ENCODE data around the gene TADA2B.
"Not testable (repeated sequence)": the region's sequence is repeated elsewhere in the genome, so short reads cannot be mapped to it uniquely, and the experiment has no call there.

DNA sequence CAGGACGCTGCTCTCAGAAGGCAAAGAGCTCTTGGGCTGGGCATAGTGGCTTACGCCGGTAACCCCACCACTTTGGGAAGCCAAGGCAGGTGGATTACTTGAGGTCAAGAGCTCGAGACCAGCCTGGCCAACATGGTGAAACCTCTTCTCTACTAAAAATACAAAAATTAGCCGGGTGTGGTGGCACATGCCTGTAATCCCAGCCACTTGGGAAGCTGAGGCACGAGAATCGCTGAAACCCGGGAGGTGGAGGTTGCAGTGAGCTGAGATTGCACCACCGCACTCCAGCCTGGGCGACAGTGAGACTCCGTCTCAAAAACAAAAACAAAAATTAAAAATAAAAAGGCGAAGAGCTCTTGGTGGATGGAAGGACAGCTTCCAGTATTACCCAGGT is 59.3 kb downstream of the TADA2B start:
- TF ChIP-seq, protein P1, sequence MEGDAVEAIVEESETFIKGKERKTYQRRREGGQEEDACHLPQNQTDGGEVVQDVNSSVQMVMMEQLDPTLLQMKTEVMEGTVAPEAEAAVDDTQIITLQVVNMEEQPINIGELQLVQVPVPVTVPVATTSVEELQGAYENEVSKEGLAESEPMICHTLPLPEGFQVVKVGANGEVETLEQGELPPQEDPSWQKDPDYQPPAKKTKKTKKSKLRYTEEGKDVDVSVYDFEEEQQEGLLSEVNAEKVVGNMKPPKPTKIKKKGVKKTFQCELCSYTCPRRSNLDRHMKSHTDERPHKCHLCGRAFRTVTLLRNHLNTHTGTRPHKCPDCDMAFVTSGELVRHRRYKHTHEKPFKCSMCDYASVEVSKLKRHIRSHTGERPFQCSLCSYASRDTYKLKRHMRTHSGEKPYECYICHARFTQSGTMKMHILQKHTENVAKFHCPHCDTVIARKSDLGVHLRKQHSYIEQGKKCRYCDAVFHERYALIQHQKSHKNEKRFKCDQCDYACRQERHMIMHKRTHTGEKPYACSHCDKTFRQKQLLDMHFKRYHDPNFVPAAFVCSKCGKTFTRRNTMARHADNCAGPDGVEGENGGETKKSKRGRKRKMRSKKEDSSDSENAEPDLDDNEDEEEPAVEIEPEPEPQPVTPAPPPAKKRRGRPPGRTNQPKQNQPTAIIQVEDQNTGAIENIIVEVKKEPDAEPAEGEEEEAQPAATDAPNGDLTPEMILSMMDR (IDR thresholded peaks at IDR 0.05) = not testable (repeated sequence)
- not testable (repeated sequence) for TF ChIP-seq EP300, POLR2A (IDR thresholded peaks at IDR 0.05)
